Loucy (cell line): ENCODE measurements around the gene NAT9.

Experiments used
- EZH2phosphoT487 ChIP-seq: fragments of 200-600 bp; IDR thresholded peaks from 2 replicates; pipeline ENCODE4 v1.6.1; 2018; ENCODE audit warnings: antibody characterized with exemption, mild to moderate bottlenecking, moderate library complexity, borderline replicate concordance
- TF ChIP-seq, protein P1 (sequence below): fragments of 200-600 bp; sonication (generic); conservative IDR thresholded peaks from 2 replicates; pipeline ENCODE4 v1.5.1; 2014; ENCODE audit warnings: mild to moderate bottlenecking, antibody characterized with exemption, low read length

DNA sequence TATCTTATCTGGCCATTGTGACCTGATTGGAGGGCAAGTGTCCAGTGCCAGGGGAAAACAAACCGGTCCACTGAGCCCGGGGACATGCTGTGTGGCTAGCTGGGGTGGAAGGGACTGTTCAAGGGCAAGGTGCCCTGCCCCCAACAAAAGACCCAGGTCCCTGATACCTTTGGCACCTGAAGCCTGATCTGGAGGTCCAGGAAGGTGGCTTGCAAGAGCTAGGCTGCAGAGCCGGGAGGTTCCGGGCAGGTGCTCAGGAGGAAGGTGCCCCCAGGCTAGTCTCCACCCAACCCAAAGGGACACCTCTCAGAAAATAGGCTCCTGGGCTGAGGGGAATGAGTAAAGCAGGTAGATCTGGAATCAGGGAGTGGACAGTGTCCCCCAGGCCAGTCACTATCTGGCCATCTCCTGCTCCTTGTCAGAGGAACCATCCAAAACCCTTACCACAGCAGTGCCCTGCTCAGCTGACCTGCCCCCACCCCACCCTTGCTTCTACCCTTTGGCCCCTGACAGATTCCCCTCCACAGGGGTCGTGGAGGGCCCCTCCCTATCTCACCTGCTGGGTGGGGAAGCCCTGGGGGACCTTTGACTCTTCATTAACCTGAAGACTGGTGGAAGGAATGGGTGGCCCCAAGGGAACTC lies 6.2 kb downstream of the NAT9 start:
- TF ChIP-seq, protein P1, sequence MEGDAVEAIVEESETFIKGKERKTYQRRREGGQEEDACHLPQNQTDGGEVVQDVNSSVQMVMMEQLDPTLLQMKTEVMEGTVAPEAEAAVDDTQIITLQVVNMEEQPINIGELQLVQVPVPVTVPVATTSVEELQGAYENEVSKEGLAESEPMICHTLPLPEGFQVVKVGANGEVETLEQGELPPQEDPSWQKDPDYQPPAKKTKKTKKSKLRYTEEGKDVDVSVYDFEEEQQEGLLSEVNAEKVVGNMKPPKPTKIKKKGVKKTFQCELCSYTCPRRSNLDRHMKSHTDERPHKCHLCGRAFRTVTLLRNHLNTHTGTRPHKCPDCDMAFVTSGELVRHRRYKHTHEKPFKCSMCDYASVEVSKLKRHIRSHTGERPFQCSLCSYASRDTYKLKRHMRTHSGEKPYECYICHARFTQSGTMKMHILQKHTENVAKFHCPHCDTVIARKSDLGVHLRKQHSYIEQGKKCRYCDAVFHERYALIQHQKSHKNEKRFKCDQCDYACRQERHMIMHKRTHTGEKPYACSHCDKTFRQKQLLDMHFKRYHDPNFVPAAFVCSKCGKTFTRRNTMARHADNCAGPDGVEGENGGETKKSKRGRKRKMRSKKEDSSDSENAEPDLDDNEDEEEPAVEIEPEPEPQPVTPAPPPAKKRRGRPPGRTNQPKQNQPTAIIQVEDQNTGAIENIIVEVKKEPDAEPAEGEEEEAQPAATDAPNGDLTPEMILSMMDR, result no peak
- no peak for TF ChIP-seq EZH2phosphoT487
